ENCODE measurements around the gene HSP90AB1. TPM values are rescaled to one million over a fixed set of nuclear protein-coding genes. Genes with fewer than 3 reads are reported as not detected.
A peak's percentile ranks its signal among the peaks of the same experiment; 100 is the strongest.
"Not testable (repeated sequence)": the region's sequence is repeated elsewhere in the genome, so short reads cannot be mapped to it uniquely, and the experiment has no call there.

Gene HSP90AB1
- total RNA-seq, 1 experiment from 2014 or later: 1,821 TPM

GRCh38 chr6:44227148-44227793 lies 19.6 kb upstream of the HSP90AB1 start:
- no peak overlapping the region for H3K4me3 ChIP-seq (ENCODE audit: insufficient read depth, low read depth, low read length)
- no peaks in the 10 kb centered on the region for H3K27me3 ChIP-seq (ENCODE audit: control insufficient read depth, insufficient read depth, low read length)
- peak; percentile 85 for DNase-seq
- H3K36me3 ChIP-seq (replicated peaks; ENCODE audit: control insufficient read depth, insufficient read depth, low read length): peaks cover 25% of the 10 kb centered on the region

- Histone ChIP-seq H3K27me3 (ENCODE audit: control insufficient read depth, insufficient read depth, low read length) (no peaks in the 10 kb centered on the region), H3K36me3 (replicated peaks; ENCODE audit: control insufficient read depth, insufficient read depth, low read length) (peaks cover 30% of the 10 kb centered on the region)
- DNase-seq: peak; percentile 27
Observed at GRCh38 chr6:44228031-44228430, 18.9 kb upstream of the HSP90AB1 start.

DNA sequence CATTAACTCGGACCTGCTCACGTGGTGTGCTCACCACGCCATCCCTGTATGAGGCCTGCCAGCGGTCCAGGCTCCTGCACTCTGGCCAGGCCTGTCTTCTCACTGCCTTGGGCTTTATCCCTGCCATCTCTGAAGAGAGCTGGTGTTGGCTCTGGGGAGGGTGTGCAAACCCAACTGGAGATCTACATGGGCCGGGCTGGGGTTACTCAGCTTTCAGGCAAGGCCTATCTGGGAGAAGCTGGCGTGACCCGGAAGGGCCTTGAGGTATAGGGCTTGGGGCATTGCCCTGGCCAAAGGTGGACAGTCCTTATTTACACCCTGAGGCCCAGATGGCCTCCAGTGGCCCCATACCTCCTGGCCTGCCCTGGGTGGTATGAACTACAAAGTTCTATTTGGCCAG lies 18.5 kb upstream of the HSP90AB1 start:
- peaks cover 34% of the 10 kb centered on the region for H3K36me3 ChIP-seq (replicated peaks; ENCODE audit: control insufficient read depth, insufficient read depth, low read length)

More at GRCh38 chr6:44228031-44228430, 18.9 kb upstream of the HSP90AB1 start:
- H3K4me3 ChIP-seq (ENCODE audit: insufficient read depth, low read depth, low read length): no peak overlapping the region

DNA sequence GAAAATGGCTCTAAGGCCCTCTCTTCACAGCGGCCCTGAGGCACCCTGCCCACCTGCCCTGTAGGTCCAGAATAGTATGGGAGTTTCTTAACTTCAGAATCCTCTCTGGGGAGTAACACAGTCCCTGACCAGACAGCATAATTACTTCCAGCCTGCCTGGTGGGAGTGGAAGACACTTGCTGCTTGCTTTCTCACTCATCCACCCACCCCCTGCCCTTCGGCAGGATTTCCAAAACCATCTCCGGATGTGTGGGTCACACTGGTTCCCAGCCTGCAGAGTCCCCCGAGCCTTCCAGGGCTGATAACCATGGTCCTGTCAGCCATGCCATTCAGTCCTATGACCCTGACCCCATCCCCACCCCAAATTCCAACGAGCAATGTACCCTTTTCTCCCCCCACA lies 18.1 kb upstream of the HSP90AB1 start:
- DNase-seq: no peak
- H3K27me3 ChIP-seq (ENCODE audit: control insufficient read depth, insufficient read depth, low read length): no peaks in the 10 kb centered on the region
- H3K4me3 ChIP-seq (ENCODE audit: insufficient read depth, low read depth, low read length): no peak overlapping the region
- H3K36me3 ChIP-seq (replicated peaks; ENCODE audit: control insufficient read depth, insufficient read depth, low read length): peaks cover 36% of the 10 kb centered on the region

More for the DNA sequence above, 18.5 kb upstream of the HSP90AB1 start:
- Histone ChIP-seq H3K4me3 (ENCODE audit: insufficient read depth, low read depth, low read length) (no peak overlapping the region), H3K27me3 (ENCODE audit: control insufficient read depth, insufficient read depth, low read length) (no peaks in the 10 kb centered on the region)
- peak; percentile 19 for DNase-seq

- peak; percentile 22 for DNase-seq
Observed at GRCh38 chr6:44229376-44230033, 17.4 kb upstream of the HSP90AB1 start.

DNA sequence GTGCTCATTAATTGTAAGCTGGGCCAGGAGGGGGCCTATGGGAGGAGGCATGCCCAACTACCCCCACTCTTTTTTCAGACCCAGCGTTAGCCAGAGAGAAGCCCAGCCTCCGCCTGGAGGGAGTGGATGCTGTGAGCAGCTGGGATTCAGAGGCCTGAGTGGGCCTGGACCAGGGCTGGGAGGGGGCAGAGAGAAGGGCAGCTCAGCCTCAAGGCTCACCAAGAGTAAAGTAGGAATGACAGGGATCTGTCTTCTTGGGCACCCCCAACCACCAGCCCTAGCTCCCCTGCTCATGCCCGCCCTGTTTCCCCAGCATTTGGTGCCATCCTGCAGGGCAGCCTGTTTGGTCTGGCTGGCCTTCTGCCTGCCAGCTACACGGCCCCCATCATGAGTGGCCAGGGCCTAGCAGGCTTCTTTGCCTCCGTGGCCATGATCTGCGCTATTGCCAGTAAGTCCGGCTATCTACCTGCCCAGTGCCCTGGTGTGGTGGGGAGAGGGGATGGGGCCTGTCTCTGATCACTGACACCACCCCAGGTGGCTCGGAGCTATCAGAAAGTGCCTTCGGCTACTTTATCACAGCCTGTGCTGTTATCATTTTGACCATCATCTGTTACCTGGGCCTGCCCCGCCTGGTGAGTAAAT lies 16.7 kb upstream of the HSP90AB1 start:
- H3K36me3 ChIP-seq (replicated peaks; ENCODE audit: control insufficient read depth, insufficient read depth, low read length): peaks cover 36% of the 10 kb centered on the region
- peak; percentile 21 for DNase-seq
- no peak overlapping the region for H3K4me3 ChIP-seq (ENCODE audit: insufficient read depth, low read depth, low read length)
- no peaks in the 10 kb centered on the region for H3K27me3 ChIP-seq (ENCODE audit: control insufficient read depth, insufficient read depth, low read length)

More at GRCh38 chr6:44229376-44230033, 17.4 kb upstream of the HSP90AB1 start:
- Histone ChIP-seq H3K27me3 (ENCODE audit: control insufficient read depth, insufficient read depth, low read length) (no peaks in the 10 kb centered on the region), H3K36me3 (replicated peaks; ENCODE audit: control insufficient read depth, insufficient read depth, low read length) (peaks cover 36% of the 10 kb centered on the region), H3K4me3 (ENCODE audit: insufficient read depth, low read depth, low read length) (no peak overlapping the region)

GRCh38 chr6:44231426-44231825 lies 15.5 kb upstream of the HSP90AB1 start:
- H3K4me3 ChIP-seq (ENCODE audit: insufficient read depth, low read depth, low read length); H3K27me3 ChIP-seq (ENCODE audit: control insufficient read depth, insufficient read depth, low read length): not testable (repeated sequence)
- DNase-seq: peak; percentile 8
- peaks cover 36% of the 10 kb centered on the region for H3K36me3 ChIP-seq (replicated peaks; ENCODE audit: control insufficient read depth, insufficient read depth, low read length)

GRCh38 chr6:44232676-44233566 lies 14.0 kb upstream of the HSP90AB1 start:
- no peaks in the 10 kb centered on the region for H3K27me3 ChIP-seq (ENCODE audit: control insufficient read depth, insufficient read depth, low read length)
- H3K36me3 ChIP-seq (replicated peaks; ENCODE audit: control insufficient read depth, insufficient read depth, low read length): peaks cover 36% of the 10 kb centered on the region
- H3K4me3 ChIP-seq (ENCODE audit: insufficient read depth, low read depth, low read length): no peak overlapping the region
- DNase-seq: peak; percentile 36

DNA sequence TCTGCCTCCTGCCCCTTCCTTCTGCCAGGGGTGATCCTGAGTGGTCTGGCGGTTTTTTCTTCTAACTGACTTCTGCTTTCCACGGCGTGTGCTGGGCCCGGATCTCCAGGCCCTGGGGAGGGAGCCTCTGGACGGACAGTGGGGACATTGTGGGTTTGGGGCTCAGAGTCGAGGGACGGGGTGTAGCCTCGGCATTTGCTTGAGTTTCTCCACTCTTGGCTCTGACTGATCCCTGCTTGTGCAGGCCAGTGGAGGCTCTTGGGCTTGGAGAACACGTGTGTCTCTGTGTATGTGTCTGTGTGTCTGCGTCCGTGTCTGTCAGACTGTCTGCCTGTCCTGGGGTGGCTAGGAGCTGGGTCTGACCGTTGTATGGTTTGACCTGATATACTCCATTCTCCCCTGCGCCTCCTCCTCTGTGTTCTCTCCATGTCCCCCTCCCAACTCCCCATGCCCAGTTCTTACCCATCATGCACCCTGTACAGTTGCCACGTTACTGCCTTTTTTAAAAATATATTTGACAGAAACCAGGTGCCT lies 13.3 kb upstream of the HSP90AB1 start:
- DNase-seq: peak; percentile 23
- Histone ChIP-seq H3K4me3 (ENCODE audit: insufficient read depth, low read depth, low read length) (no peak overlapping the region), H3K36me3 (replicated peaks; ENCODE audit: control insufficient read depth, insufficient read depth, low read length) (peaks cover 34% of the 10 kb centered on the region), H3K27me3 (ENCODE audit: control insufficient read depth, insufficient read depth, low read length) (no peaks in the 10 kb centered on the region)

- peak; percentile 88 for DNase-seq
- no peak overlapping the region for H3K4me3 ChIP-seq (ENCODE audit: insufficient read depth, low read depth, low read length)
- H3K27me3 ChIP-seq (ENCODE audit: control insufficient read depth, insufficient read depth, low read length): no peaks in the 10 kb centered on the region; the same call in 1 of the 2 replicates
- peaks cover 31% of the 10 kb centered on the region for H3K36me3 ChIP-seq (replicated peaks; ENCODE audit: control insufficient read depth, insufficient read depth, low read length)
Observed at GRCh38 chr6:44234101-44235025, 12.5 kb upstream of the HSP90AB1 start.

DNA sequence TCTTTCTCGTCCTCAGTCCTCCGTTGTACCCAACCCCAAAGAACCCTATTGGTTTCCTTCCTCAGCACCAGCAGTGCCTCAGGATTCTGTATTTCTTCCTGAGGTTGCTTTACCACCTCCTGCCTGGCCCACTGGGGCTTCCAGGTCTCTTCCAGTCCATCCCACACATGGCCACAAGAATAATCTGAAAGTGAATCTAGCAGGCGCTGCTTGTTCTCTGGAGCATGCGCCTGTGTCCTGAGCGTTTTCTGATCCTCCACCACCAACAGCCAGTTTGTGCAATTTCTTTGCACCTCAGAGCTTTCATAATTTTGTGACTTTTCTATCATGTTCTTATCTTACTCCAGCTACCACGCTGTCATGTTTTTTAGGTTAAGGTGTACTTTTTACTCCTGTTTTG lies 11.6 kb upstream of the HSP90AB1 start:
- no peaks in the 10 kb centered on the region; the same call in 1 of the 2 replicates for H3K27me3 ChIP-seq (ENCODE audit: control insufficient read depth, insufficient read depth, low read length)
- H3K36me3 ChIP-seq (replicated peaks; ENCODE audit: control insufficient read depth, insufficient read depth, low read length): peaks cover 23% of the 10 kb centered on the region
- no peak overlapping the region for H3K4me3 ChIP-seq (ENCODE audit: insufficient read depth, low read depth, low read length)
- DNase-seq: no peak

DNA sequence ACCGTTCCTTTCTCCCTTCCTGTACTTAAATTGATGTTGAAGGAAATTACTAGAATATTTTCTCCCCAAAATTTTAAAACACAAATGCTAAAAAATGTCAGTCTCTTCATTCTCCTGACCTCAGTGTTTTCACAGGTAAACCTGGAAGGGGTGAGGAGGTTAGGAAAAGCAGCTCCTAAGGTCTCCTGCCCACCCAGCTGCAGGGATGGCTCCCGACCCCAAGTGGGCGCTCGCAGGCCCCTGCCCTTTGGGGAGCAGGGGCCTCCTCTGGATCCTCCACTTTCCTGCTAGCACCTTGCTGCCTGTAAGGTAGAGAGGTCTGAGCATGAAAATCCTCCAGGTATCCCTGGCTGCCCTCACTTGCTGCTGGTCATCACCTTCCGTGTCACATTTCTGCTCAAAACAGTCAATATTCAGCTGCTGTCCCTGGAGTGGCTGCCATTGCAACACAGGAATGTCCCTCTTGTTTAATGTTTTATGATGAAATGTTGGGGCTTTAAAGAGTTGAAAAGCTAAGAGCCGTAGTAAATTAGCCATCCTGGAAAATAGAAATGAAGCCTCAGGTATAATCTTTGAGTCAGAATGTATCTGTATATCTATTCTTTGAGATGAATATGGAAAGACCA lies 10.9 kb upstream of the HSP90AB1 start:
- H3K36me3 ChIP-seq (replicated peaks; ENCODE audit: control insufficient read depth, insufficient read depth, low read length): peaks cover 20% of the 10 kb centered on the region
- no peak for DNase-seq
- H3K27me3 ChIP-seq (ENCODE audit: control insufficient read depth, insufficient read depth, low read length): no peaks in the 10 kb centered on the region; the same call in 1 of the 2 replicates
- H3K4me3 ChIP-seq (ENCODE audit: insufficient read depth, low read depth, low read length): no peak overlapping the region

All from H7 (cell line).